ENCODE results near the gene RNH1. TPM values are rescaled to one million over a fixed set of nuclear protein-coding genes. Genes with fewer than 3 reads are reported as not detected.

Gene RNH1
- total and polyA plus RNA-seq, 2 of the 8 experiments (the other 6 are each of a cell fraction or from before 2014, with no cell fraction given): 48.7 to 49.8 TPM

GRCh38 chr11:508956-509355 lies 1.9 kb upstream of the RNH1 start (continued):
- TF ChIP-seq RXRA (IDR thresholded peaks at IDR 0.05; ENCODE audit: insufficient read depth, low read depth, low read length): no peak
- TF ChIP-seq SIN3A (conservative IDR thresholded peaks at IDR 0.05 in 1 of 2, IDR thresholded peaks at IDR 0.05 in 1 of 2; ENCODE audit: low read depth in 1 of 2, low read length in 2 of 2): no peak

Measured in H1 (cell line).